OCI-M1 (cell line): ENCODE data around the gene FBL.

Experiments
- DNase-seq: peaks from one replicate; lab custom pipeline; 2025; lab: John Stamatoyannopoulos, UW

Gene FBL

GRCh38 chr19:39788244-39788643, 57.9 kb downstream of the FBL start:
- no peak for DNase-seq
